Suppressor macrophage treated with lipopolysaccharide for 1 hour (primary cell): Measurements from ENCODE around the gene PITPNC1.

Experiments used
- DNase-seq, 3 donors: peaks; one replicate each; pipeline ENCODE4 v3.0.0-alpha.2; 2020 to 2022

PITPNC1 gene

GRCh38 chr17:67519801-67520251, 142.7 kb downstream of the PITPNC1 start:
- DNase-seq: no peak

GRCh38 chr17:67520252-67520906, 143.3 kb downstream of the PITPNC1 start:
- DNase-seq: peak; percentile 74 to 84 (median 83)

GRCh38 chr17:67520916-67521774, 144.1 kb downstream of the PITPNC1 start:
- no peak for DNase-seq

- DNase-seq: no peak
These were observed 144.6 kb downstream of the PITPNC1 start for GRCh38 chr17:67521775-67522069.

GRCh38 chr17:67523101-67523500, 146.0 kb downstream of the PITPNC1 start:
- no peak for DNase-seq

- DNase-seq: no peak
These were observed 148.4 kb downstream of the PITPNC1 start for GRCh38 chr17:67525239-67526135.

GRCh38 chr17:67526700-67527099, 149.6 kb downstream of the PITPNC1 start:
- no peak for DNase-seq

- DNase-seq: peak; percentile 24 to 38 (median 29)
These were observed 151.8 kb downstream of the PITPNC1 start for GRCh38 chr17:67528751-67529436.

- DNase-seq: no peak
These were observed 154.2 kb downstream of the PITPNC1 start for GRCh38 chr17:67531291-67531690.

GRCh38 chr17:67532326-67532871, 155.3 kb downstream of the PITPNC1 start:
- no peak for DNase-seq

GRCh38 chr17:67534941-67535340, 157.9 kb downstream of the PITPNC1 start:
- no peak for DNase-seq

GRCh38 chr17:67542219-67543114, 165.4 kb downstream of the PITPNC1 start:
- no peak for DNase-seq

GRCh38 chr17:67544364-67544955, 167.4 kb downstream of the PITPNC1 start:
- DNase-seq: no peak

GRCh38 chr17:67546578-67547527, 169.8 kb downstream of the PITPNC1 start:
- DNase-seq: peak; percentile 81 to 91 (median 90)

GRCh38 chr17:67548693-67549092, 171.6 kb downstream of the PITPNC1 start:
- DNase-seq: no peak

GRCh38 chr17:67549820-67550219, 172.7 kb downstream of the PITPNC1 start:
- peak; percentile 76 to 87 (median 77) for DNase-seq

- no peak for DNase-seq
These were observed 177.6 kb downstream of the PITPNC1 start for GRCh38 chr17:67554634-67555033.

- no peak for DNase-seq
These were observed 178.8 kb downstream of the PITPNC1 start for GRCh38 chr17:67555855-67556254.

GRCh38 chr17:67557052-67557845, 180.2 kb downstream of the PITPNC1 start:
- no peak for DNase-seq
